Raji (cell line): ENCODE data around the gene IMMP2L.

Source experiments
- POLR2A ChIP-seq: IDR thresholded peaks from 2 replicates; pipeline ENCODE4 v1.6.1; 2011; ENCODE audit warnings: low read depth, low read length, control low read depth; ENCODE audit not compliant: insufficient read depth

The IMMP2L gene

GRCh38 chr7:111393011-111393754, 169.1 kb downstream of the IMMP2L start:
- no peak for TF ChIP-seq POLR2A

GRCh38 chr7:111392294-111392693, 170.0 kb downstream of the IMMP2L start:
- TF ChIP-seq POLR2A: no peak

DNA sequence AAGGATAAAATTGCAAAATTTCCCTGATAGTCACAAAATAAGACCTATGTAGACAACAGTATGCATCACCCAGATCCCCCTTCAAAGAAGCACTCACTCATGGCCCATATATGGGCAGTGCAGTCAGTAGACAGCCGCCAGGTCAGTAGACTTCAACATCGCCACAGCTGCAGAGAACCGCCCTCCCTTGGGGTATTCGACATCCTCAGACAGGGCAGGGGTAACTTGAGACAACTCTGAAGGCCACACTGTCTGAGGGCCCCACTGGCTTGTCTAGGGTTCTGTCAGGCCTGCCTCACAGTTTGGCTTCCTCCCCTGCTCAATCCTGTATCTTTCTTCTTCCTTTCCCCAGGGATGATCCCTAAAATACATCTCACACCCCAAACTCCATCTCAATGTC, 172.3 kb downstream of the IMMP2L start:
- TF ChIP-seq POLR2A: no peak

DNA sequence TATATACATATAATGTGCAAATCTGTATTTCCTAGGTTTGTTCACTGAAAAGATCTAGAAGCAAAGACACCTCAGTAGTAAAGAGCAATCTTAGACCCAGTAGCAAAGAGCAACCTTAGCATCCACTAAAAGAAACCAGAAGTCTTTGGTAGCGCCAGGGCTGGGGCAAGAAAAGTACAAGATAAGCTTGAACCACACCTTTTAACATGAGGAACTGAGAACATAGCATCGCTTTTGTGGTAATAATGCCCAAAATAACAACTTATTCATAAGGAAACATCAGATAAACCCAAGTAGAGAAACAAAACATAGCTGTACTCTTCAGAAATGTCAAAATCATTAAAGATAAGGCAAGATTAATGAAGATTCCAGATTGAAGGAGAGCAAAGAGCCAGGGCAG, 173.4 kb downstream of the IMMP2L start:
- no peak for TF ChIP-seq POLR2A

GRCh38 chr7:111388016-111388415, 174.3 kb downstream of the IMMP2L start:
- no peak for TF ChIP-seq POLR2A

GRCh38 chr7:111384065-111384891, 178.0 kb downstream of the IMMP2L start:
- no peak for TF ChIP-seq POLR2A

GRCh38 chr7:111383133-111383532, 179.2 kb downstream of the IMMP2L start:
- TF ChIP-seq POLR2A: no peak

- TF ChIP-seq POLR2A: no peak
Observed at GRCh38 chr7:111381590-111381989, 180.7 kb downstream of the IMMP2L start.

DNA sequence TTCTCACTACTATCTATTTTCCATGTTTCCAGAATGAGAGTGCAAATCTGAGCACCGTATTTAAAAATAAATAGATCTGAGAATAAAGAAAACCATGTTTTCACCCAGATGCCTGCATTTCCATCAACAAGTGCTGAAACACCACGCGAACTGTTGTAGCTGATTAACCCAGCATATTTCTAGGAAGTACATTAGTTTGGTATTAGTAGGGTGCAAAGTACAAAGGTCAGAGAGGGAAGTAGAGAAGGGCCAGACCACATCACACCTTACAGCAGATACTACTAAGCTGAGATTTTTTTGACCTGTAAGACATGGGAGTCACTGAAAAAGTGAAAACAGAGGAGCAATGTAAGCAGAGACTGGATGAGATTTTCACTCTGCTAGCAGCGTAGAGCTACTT, 181.3 kb downstream of the IMMP2L start:
- no peak for TF ChIP-seq POLR2A

DNA sequence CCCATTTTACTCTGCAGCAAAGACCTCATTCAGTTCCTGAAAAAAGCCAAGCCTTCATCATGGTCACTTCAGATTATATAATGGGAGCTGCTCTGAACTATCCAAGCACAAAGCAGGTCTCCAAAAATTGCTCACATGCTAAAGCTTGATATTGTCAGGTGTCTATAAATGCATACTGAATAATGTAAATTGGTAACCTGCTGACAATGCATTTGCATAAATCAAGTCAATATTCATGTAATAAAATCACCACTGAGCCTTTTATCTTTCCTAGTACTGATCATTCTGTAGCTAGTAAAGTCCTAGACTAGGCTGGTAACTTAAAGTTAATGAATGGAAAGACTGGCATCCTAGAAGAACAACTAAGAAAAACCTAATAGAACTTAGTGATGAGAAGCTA, 188.3 kb downstream of the IMMP2L start:
- TF ChIP-seq POLR2A: no peak

- TF ChIP-seq POLR2A: no peak
Observed at GRCh38 chr7:111371437-111371836, 190.9 kb downstream of the IMMP2L start.

GRCh38 chr7:111370002-111370401, 192.3 kb downstream of the IMMP2L start:
- no peak for TF ChIP-seq POLR2A

DNA sequence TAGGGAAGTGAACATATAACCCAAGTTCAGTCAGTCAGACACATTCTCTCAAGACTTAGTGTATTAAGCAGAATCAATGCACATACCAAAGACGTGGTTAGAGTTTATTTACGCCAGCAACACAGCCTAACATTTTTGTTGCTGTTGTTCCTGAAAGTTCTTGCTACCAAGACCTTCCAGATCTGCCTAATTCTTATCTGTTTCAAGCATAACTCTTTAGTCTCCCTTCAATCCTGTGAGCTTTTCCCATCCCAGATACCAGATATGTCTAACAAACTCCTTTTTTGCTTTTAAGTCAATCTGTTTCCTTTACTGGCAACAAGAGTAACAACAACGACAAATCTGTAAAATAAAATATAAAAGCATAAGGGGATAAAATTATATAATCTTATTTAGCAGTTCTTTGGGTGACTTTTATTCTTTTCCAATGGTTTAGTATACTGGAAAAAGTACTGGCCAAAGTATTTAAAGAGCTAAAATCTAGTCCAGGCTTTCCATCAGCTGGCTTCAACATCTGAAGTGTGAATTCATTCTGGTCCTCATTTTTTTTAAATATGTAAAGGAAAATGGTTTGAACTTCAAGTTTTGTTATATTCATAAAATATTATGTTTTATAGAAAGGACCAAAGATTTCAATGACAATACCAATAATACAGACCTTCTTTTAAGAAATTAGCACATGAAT, 193.8 kb downstream of the IMMP2L start:
- no peak for TF ChIP-seq POLR2A

DNA sequence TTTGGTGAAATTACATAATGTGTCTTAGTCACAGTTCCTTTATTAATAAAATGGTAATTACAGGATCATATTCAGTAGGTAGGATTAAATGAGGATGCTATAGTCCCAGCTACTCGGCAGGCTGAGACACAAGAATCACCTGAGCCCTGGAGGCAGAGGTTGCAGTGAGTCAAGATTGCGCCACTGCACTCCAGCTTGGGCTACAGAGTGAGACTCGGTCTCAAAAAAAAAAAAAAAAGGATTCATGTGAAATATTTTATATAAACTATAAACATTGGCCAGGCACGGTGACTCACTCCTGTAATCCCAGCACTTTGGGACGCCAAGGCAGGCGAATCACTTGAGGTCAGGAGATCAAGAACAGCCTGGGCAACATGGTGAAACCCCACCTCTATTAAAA, 197.9 kb downstream of the IMMP2L start:
- TF ChIP-seq POLR2A: no peak

GRCh38 chr7:111363099-111363498, 199.2 kb downstream of the IMMP2L start:
- TF ChIP-seq POLR2A: no peak

GRCh38 chr7:111362506-111363054, 199.7 kb downstream of the IMMP2L start:
- no peak for TF ChIP-seq POLR2A

DNA sequence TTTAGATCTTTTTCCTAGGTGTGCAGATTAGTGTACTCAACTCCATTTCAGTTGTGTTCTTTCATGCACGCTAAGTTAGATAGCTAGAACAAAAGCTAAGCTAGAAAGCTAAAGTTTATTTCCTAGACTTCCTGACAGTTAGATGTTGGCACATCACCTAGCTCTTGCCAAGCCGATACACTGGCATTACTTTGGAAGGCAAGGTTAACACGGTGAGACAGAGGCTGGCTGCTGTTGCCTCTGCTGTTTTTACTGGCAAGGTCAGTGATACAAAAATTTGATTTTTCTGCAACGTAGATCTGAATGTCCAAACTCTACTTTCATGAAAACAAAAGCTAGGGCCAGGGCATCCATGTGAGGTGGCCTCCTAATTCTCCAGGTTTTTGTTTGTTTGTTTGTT, 203.4 kb downstream of the IMMP2L start:
- no peak for TF ChIP-seq POLR2A
